BLaER1 (cell line): ENCODE measurements around the gene DPF3.

Source experiments
- H3K27ac ChIP-seq: shearing (Covaris generic); formaldehyde crosslinking; 2 replicates; pipeline ENCODE4 v1.8.1; 2022
- H3K27me3 ChIP-seq: shearing (Covaris generic); formaldehyde crosslinking; 2 replicates; pipeline ENCODE4 v1.8.1; 2022
- H3K36me3 ChIP-seq: shearing (Covaris generic); formaldehyde crosslinking; 2 replicates; pipeline ENCODE4 v1.8.1; 2022
- H3K4me1 ChIP-seq: shearing (Covaris generic); formaldehyde crosslinking; 2 replicates; pipeline ENCODE4 v1.8.1; 2022
- H3K4me2 ChIP-seq: shearing (Covaris generic); formaldehyde crosslinking; 2 replicates; pipeline ENCODE4 v1.8.1; 2022
- H3K4me3 ChIP-seq: shearing (Covaris generic); formaldehyde crosslinking; 2 replicates; pipeline ENCODE4 v1.8.1; 2022
- H3K9ac ChIP-seq: shearing (Covaris generic); formaldehyde crosslinking; 2 replicates; pipeline ENCODE4 v1.8.1; 2022
- H3K9me3 ChIP-seq: shearing (Covaris generic); formaldehyde crosslinking; 2 replicates; pipeline ENCODE4 v1.8.1; 2022
- H4K20me1 ChIP-seq: shearing (Covaris generic); formaldehyde crosslinking; 2 replicates; pipeline ENCODE4 v1.8.1; 2022
- Cebpa-rat ChIP-seq: shearing (Covaris generic); IDR thresholded peaks from 2 replicates; pipeline ENCODE4 v1.8.1; 2022

Gene DPF3

DNA sequence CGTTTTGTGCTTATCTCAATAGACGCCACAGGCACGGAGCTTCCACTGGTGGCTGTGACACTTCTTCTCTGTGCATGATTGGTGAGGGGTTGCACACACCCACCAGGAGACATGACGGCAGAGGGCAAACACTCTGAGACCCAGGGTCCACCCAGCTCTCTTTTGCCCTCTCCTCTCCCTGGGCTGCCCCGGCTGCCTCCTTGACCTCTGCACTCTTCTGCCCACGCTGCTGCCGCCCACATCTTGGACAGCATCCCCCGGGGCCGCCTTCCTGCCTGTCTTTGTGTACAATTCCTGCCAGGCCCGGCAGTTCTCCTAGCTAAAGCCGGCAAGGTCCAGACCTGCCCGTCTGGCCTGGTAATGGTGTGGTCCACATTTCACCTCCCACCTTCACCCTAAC, 44.7 kb downstream of the DPF3 start:
- no peak for TF ChIP-seq Cebpa-rat
- no peak overlapping the region for H3K9ac ChIP-seq
- H3K4me3 ChIP-seq, result no peak overlapping the region
- no peak overlapping the region for H3K4me2 ChIP-seq
- no peaks in the 10 kb centered on the region for H3K36me3 ChIP-seq
- H3K9me3 ChIP-seq, result no peaks in the 10 kb centered on the region
- H3K27ac ChIP-seq, result no peak overlapping the region
- H3K27me3 ChIP-seq, result no peaks in the 10 kb centered on the region
- peaks cover 3% of the 10 kb centered on the region; the same call in 1 of the 2 replicates for H3K4me1 ChIP-seq
- no peaks in the 10 kb centered on the region for H4K20me1 ChIP-seq

DNA sequence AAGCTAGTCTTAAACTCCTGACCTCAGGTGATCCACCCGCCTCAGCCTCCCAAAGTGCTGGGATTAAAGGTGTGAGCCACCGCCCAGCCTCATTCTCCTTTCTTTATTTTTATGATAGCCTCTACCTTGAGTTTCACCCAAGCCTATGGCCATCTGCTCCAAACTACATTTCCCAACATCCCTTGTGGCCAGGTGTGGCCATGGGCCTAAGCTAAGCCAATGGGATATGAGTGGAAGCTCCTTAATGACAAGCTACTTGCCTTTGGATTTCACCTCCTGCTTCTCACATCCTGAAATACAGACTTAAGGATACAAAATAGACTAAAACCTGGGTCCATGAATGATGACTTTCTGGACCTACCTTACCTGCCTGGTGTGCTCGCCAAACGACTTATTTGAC, 46.2 kb downstream of the DPF3 start:
- Histone ChIP-seq H3K27ac (no peak overlapping the region), H3K27me3 (no peaks in the 10 kb centered on the region), H3K36me3 (no peaks in the 10 kb centered on the region), H3K4me3 (no peak overlapping the region), H3K4me1 (no peaks in the 10 kb centered on the region), H3K9me3 (no peaks in the 10 kb centered on the region), H4K20me1 (no peaks in the 10 kb centered on the region), H3K4me2 (no peak overlapping the region), H3K9ac (no peak overlapping the region)
- TF ChIP-seq Cebpa-rat, result no peak

DNA sequence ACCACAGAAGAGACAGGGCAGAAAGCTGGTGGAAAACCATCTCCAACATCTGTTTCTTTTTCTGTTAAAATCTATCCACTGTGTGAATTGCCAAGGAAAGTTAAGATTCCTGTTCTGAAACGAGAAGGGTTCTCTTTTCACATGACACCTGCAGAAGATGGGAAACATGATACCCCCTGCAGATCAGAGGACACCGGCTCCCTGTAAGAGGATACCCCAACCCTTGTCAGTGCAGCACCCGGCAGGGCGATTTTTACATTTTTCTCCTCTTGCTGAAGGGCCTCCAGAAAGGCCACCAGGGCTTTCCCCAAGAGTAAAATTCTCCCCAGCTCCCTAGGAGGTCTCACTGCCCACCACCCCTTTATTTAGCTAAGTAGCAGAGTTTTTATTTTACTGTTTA, 48.2 kb downstream of the DPF3 start:
- Histone ChIP-seq H3K4me2 (no peak overlapping the region), H3K36me3 (no peaks in the 10 kb centered on the region), H3K4me1 (no peaks in the 10 kb centered on the region), H3K4me3 (no peak overlapping the region), H4K20me1 (no peaks in the 10 kb centered on the region), H3K27me3 (no peaks in the 10 kb centered on the region), H3K9ac (no peak overlapping the region), H3K9me3 (no peaks in the 10 kb centered on the region), H3K27ac (no peak overlapping the region)
- TF ChIP-seq Cebpa-rat, result no peak

DNA sequence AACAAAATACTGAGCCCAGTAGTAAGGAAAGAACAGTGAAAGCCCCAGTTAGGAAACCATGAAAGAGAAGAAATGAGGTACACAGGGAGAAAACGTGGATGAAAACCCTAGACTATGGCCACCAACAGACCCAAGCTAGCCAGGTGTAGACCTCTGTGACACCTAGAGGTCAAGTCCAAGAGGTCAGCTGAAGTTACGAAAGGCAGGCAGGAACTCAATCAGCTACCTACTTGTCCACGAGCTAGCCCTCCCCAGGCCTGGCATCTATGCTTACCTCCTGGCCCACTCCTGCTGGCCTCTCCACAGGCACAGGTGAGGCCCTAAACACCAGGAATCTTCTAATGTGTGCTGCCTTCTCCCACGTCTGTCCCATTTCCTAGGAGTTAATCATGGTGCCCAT, 48.7 kb downstream of the DPF3 start:
- Histone ChIP-seq H3K4me3 (no peak overlapping the region), H3K27ac (no peak overlapping the region), H3K27me3 (no peaks in the 10 kb centered on the region), H4K20me1 (no peaks in the 10 kb centered on the region), H3K4me1 (no peaks in the 10 kb centered on the region), H3K9me3 (no peaks in the 10 kb centered on the region), H3K9ac (no peak overlapping the region), H3K4me2 (no peak overlapping the region), H3K36me3 (no peaks in the 10 kb centered on the region)
- no peak for TF ChIP-seq Cebpa-rat

DNA sequence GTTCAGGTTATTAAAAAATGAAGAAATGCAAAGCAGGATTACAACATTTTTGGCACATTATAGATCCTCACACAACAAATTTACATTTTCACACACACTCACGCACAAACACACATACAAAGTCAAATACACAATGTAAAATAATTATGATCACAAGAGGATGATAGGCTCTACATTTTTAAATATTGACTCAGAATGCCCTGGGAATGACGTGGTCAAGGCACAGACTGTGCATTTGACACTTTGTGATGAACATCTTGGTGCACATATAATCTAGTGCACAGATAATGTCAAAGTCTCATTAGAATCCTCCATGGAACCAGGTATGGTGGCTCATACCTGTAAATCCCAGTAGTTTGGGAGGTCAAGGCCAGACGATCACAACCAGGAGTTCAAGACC, 49.4 kb downstream of the DPF3 start:
- Histone ChIP-seq H4K20me1 (no peaks in the 10 kb centered on the region), H3K27ac (no peak overlapping the region), H3K4me1 (no peaks in the 10 kb centered on the region), H3K36me3 (no peaks in the 10 kb centered on the region), H3K9me3 (no peaks in the 10 kb centered on the region), H3K4me2 (no peak overlapping the region), H3K27me3 (no peaks in the 10 kb centered on the region), H3K4me3 (no peak overlapping the region), H3K9ac (no peak overlapping the region)
- no peak for TF ChIP-seq Cebpa-rat

DNA sequence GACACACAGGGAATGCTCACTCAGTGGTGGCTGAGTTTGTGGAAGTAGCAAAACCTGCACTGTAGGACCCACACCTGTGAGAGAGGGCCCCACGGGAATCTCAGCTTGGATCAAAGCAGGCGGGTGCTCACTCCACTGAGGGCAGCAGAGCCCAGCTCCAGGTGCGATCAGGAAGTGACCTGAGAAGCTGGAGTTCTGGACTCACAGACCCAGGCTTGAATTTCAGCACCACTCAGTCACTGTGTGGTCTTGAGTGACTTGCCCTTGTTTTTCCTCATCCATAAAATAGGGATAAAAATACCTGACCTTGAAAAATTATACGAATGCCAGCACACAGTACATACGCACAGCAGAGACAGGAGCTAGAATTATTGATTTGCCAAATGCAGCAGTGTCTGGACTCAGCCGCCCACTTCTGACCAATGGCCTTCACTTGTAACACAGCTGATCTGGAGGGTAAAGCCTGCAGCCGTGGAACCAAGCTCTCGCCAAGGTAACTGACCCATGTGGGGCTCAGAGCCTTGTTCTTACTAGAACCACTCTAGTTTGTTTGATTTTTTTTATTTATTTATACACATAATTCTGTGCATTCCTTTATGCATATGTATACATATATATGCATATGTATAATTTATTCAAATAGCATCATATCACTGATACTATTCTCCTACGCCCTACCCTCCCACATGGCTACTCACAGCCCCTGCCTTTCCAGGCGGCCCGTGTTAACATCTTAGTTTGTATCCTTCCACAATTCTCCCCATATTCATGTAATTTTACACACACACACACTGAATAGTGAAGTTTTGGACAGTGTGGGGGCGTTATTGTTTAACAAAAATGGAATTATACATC, 53.9 kb downstream of the DPF3 start:
- Histone ChIP-seq H3K36me3 (no peaks in the 10 kb centered on the region), H3K4me1 (no peaks in the 10 kb centered on the region), H3K9me3 (no peaks in the 10 kb centered on the region), H4K20me1 (no peaks in the 10 kb centered on the region), H3K9ac (no peak overlapping the region), H3K27ac (no peak overlapping the region), H3K27me3 (no peaks in the 10 kb centered on the region), H3K4me2 (no peak overlapping the region), H3K4me3 (no peak overlapping the region)
- no peak for TF ChIP-seq Cebpa-rat

DNA sequence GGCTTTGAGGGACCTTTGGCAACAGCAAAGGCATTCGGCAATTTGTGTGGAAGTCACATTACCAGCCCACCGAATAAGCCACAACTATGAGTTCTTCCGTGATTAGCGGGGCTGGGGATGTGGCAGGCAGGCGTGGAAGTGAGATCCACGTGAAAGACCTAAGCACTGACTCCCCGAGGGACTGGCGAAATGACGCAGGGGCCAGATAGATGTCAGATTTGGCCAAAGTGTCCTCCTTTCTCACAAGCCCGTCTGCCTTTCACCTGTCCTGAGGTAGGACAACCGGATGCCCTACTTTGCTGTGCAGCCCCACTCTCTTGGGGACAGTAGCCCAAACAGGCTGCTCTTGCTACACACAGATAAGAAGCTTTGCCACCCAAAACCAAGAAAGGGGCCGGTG, 54.5 kb downstream of the DPF3 start:
- no peak overlapping the region for H3K4me3 ChIP-seq
- no peak overlapping the region for H3K9ac ChIP-seq
- H3K4me1 ChIP-seq, result no peaks in the 10 kb centered on the region
- H3K27me3 ChIP-seq, result no peaks in the 10 kb centered on the region
- no peak overlapping the region for H3K27ac ChIP-seq
- TF ChIP-seq Cebpa-rat, result no peak
- no peaks in the 10 kb centered on the region for H3K36me3 ChIP-seq
- no peaks in the 10 kb centered on the region for H3K9me3 ChIP-seq
- no peak overlapping the region for H3K4me2 ChIP-seq
- no peaks in the 10 kb centered on the region for H4K20me1 ChIP-seq

DNA sequence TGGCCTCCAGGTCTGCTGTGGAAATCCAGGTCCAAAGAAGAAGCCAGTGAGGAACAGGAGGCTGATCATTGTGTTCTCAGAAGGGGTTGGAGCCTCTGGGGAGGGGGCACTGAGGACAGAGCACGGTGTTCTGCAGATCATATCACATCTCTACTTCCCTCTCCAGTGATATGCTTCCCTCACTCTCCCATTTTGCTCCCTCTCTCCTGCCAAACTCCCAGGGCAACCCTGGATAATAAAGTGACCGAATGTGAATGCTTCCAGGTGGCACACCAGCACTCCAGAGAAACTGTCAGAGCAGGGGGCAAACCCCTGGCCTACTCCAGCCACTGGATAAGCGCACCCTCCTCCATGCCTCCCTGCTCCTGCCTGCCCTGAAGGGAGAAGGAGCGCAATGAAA, 57.8 kb downstream of the DPF3 start:
- H3K4me2 ChIP-seq, result no peak overlapping the region
- H3K9me3 ChIP-seq, result no peaks in the 10 kb centered on the region
- no peaks in the 10 kb centered on the region for H4K20me1 ChIP-seq
- no peak overlapping the region for H3K4me3 ChIP-seq
- no peak overlapping the region for H3K9ac ChIP-seq
- H3K4me1 ChIP-seq, result no peaks in the 10 kb centered on the region
- no peak for TF ChIP-seq Cebpa-rat
- no peaks in the 10 kb centered on the region for H3K27me3 ChIP-seq
- no peaks in the 10 kb centered on the region for H3K36me3 ChIP-seq
- H3K27ac ChIP-seq, result no peak overlapping the region

DNA sequence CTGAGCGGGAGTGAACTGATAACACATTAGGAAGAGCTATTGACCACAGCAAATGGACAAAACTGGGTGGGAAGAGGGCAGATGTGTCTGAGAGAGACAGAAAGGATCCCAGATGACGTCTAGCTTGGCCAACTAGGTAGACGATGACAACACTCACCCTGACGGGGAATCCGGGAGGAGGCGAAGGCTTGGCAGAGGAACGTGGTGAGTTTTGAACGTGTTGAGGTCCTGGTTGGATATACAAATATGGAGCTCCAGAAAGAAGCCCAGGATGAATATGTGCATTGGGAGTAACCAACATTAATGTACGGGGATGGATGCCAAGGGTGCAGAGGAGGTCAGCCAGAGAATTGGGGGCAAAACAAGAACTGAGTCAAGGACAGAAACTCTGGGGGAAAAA, 60.7 kb downstream of the DPF3 start:
- H3K9me3 ChIP-seq, result no peaks in the 10 kb centered on the region
- H3K9ac ChIP-seq, result no peak overlapping the region
- H3K4me2 ChIP-seq, result no peak overlapping the region
- TF ChIP-seq Cebpa-rat, result no peak
- no peak overlapping the region for H3K4me3 ChIP-seq
- no peaks in the 10 kb centered on the region for H3K36me3 ChIP-seq
- H3K4me1 ChIP-seq, result no peaks in the 10 kb centered on the region
- no peak overlapping the region for H3K27ac ChIP-seq
- H4K20me1 ChIP-seq, result no peaks in the 10 kb centered on the region
- no peaks in the 10 kb centered on the region for H3K27me3 ChIP-seq

DNA sequence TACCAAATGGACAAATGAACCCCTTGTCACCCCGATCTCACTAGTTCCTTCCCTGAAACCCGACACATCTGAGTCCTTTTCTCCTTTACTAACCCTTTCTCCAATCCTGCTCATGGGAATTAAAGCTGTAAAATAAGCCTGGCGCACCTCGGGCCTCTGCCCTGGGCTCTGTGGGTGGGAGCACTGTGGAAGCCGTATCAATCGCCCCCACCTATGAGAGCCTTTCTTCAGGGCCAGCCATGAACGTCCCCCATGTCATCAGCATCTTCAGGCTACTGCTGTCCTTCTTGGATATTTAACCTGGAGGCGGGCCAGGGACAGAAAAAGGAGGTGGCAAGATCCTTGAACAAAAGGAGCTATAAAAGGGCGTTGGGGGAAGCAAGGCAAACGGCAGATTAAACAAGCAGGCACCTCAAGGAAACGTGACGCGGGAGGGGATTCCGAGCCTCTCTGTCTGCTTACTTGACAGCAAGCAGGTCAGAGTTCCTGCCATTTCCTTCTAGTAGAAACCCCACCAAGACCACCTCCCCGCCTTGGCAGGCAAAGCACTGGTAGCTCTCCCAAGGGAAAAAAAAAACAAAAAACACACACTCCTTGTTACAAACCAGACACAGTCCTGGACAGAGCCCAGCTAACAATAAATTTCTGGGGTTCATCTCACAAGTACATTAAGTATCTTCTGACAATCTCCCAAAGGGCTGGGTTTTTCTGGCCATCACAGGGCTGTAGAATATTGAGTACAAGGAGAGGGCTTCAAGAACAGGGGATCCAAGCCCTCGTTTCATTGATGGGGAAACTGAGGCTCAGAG, 62.9 kb downstream of the DPF3 start:
- Histone ChIP-seq H3K27me3 (no peaks in the 10 kb centered on the region), H3K4me2 (no peak overlapping the region), H4K20me1 (no peaks in the 10 kb centered on the region), H3K27ac (no peak overlapping the region), H3K4me1 (no peaks in the 10 kb centered on the region), H3K4me3 (no peak overlapping the region), H3K9ac (no peak overlapping the region), H3K9me3 (no peaks in the 10 kb centered on the region), H3K36me3 (no peaks in the 10 kb centered on the region)
- TF ChIP-seq Cebpa-rat, result no peak
